ENCODE data around the gene SCAF8.

- TF ChIP-seq EP300 (IDR thresholded peaks at IDR 0.05): no peak
- no peak for TF ChIP-seq POLR2A (IDR thresholded peaks at IDR 0.05)
Measured at GRCh38 chr6:154709621-154710020, 23.6 kb upstream of the SCAF8 start.
